Measurements from ENCODE around the gene COL15A1.
A peak's percentile ranks its signal among the peaks of the same experiment; 100 is the strongest.

COL15A1 gene

GRCh38 chr9:98917746-98918487, 25.8 kb upstream of the COL15A1 start:
- DNase-seq: no peak

GRCh38 chr9:98921732-98922131, 22.0 kb upstream of the COL15A1 start:
- DNase-seq: peak; percentile 35

- DNase-seq: peak; percentile 33
These were observed 20.8 kb upstream of the COL15A1 start for GRCh38 chr9:98922721-98923435.

- no peak for DNase-seq
These were observed 20.1 kb upstream of the COL15A1 start for GRCh38 chr9:98923451-98924123.

- peak; percentile 30 for DNase-seq
These were observed 18.5 kb upstream of the COL15A1 start for GRCh38 chr9:98924946-98925820.

GRCh38 chr9:98925956-98926355, 17.8 kb upstream of the COL15A1 start:
- DNase-seq: no peak

- no peak for DNase-seq
These were observed 16.0 kb upstream of the COL15A1 start for GRCh38 chr9:98927724-98928123.

- DNase-seq: no peak
These were observed 14.6 kb upstream of the COL15A1 start for GRCh38 chr9:98929071-98929470.

GRCh38 chr9:98929895-98930341, 13.8 kb upstream of the COL15A1 start:
- no peak for DNase-seq

GRCh38 chr9:98930792-98931191, 12.9 kb upstream of the COL15A1 start:
- DNase-seq: no peak

- DNase-seq: no peak
These were observed 11.9 kb upstream of the COL15A1 start for GRCh38 chr9:98931600-98932389.

- DNase-seq: peak; percentile 48
These were observed 10.5 kb upstream of the COL15A1 start for GRCh38 chr9:98933185-98933584.

- no peak for DNase-seq
These were observed 9.8 kb upstream of the COL15A1 start for GRCh38 chr9:98933890-98934289.

- DNase-seq: peak; percentile 19
These were observed 8.6 kb upstream of the COL15A1 start for GRCh38 chr9:98935071-98935505.

GRCh38 chr9:98940276-98940675, 3.4 kb upstream of the COL15A1 start:
- DNase-seq: no peak

- no peak for DNase-seq
These were observed 1.7 kb upstream of the COL15A1 start for GRCh38 chr9:98941946-98942523.

- no peak for DNase-seq
These were observed 613 bp upstream of the COL15A1 start for GRCh38 chr9:98942906-98943681.

- no peak for DNase-seq
These were observed 488 bp downstream of the COL15A1 start for GRCh38 chr9:98944057-98944733.

- no peak for DNase-seq
These were observed 997 bp downstream of the COL15A1 start for GRCh38 chr9:98944734-98945074.

GRCh38 chr9:98949565-98949964, 5.9 kb downstream of the COL15A1 start:
- DNase-seq: no peak

All from activated CD8-positive, alpha-beta memory T cell treated with anti-CD3 and anti-CD28 coated beads for 24 hours (primary cell).